WTC11 (cell line): ENCODE measurements around the gene IFI44L.
A peak's percentile ranks its signal among the peaks of the same experiment; 100 is the strongest.

Experiments
- ATF1 ChIP-seq: sonication (generic); formaldehyde crosslinking; IDR thresholded peaks from 2 replicates; pipeline ENCODE4 v1.8.1; 2023; ENCODE audit warnings: mild to moderate bottlenecking, moderate library complexity, missing genetic modification reagents
- ESRRA ChIP-seq: sonication (generic); formaldehyde crosslinking; IDR thresholded peaks from 2 replicates; pipeline ENCODE4 v1.8.1; 2022; ENCODE audit warnings: mild to moderate bottlenecking, missing genetic modification reagents, borderline replicate concordance
- FOXK1 ChIP-seq: sonication (generic); formaldehyde crosslinking; IDR thresholded peaks from 2 replicates; pipeline ENCODE4 v1.8.0; 2022; ENCODE audit warnings: mild to moderate bottlenecking, moderate library complexity, missing genetic modification reagents
- IRF2 ChIP-seq: sonication (generic); formaldehyde crosslinking; IDR thresholded peaks from 2 replicates; pipeline ENCODE4 v1.8.0; 2022; ENCODE audit warnings: low read depth, missing genetic modification reagents, borderline replicate concordance
- MLX ChIP-seq: sonication (generic); formaldehyde crosslinking; IDR thresholded peaks from 2 replicates; pipeline ENCODE4 v1.8.1; 2023; ENCODE audit warnings: mild to moderate bottlenecking, missing genetic modification reagents, moderate library complexity
- SMAD3 ChIP-seq: sonication (generic); formaldehyde crosslinking; IDR thresholded peaks from 2 replicates; pipeline ENCODE4 v1.8.0; 2022; ENCODE audit warnings: missing genetic modification reagents, mild to moderate bottlenecking, borderline replicate concordance
- SMAD4 ChIP-seq: sonication (generic); formaldehyde crosslinking; IDR thresholded peaks from 2 replicates; pipeline ENCODE4 v1.8.0; 2022; ENCODE audit warnings: mild to moderate bottlenecking, missing genetic modification reagents
- SP1 ChIP-seq: sonication (generic); formaldehyde crosslinking; conservative IDR thresholded peaks from 2 replicates; pipeline ENCODE4 v1.8.1; 2022; ENCODE audit warnings: missing genetic modification reagents
- USF1 ChIP-seq: sonication (generic); formaldehyde crosslinking; IDR thresholded peaks from 2 replicates; pipeline ENCODE4 v1.8.0; 2022; ENCODE audit warnings: mild to moderate bottlenecking, missing genetic modification reagents
- ZNF219 ChIP-seq: sonication (generic); formaldehyde crosslinking; IDR thresholded peaks from 2 replicates; pipeline ENCODE4 v1.8.0; 2023; ENCODE audit warnings: missing genetic modification reagents, mild to moderate bottlenecking, borderline replicate concordance
- ZNF232 ChIP-seq: sonication (generic); formaldehyde crosslinking; IDR thresholded peaks from 2 replicates; pipeline ENCODE4 v1.8.0; 2022; ENCODE audit warnings: mild to moderate bottlenecking, missing genetic modification reagents
- TF ChIP-seq, protein P1 (sequence below): fragments of 200-600 bp; IDR thresholded peaks from 2 replicates; pipeline ENCODE4 v1.8.0; 2022; ENCODE audit warnings: antibody characterized with exemption
- TF ChIP-seq, protein P2 (sequence below): sonication (generic); formaldehyde crosslinking; IDR thresholded peaks from 2 replicates; pipeline ENCODE4 v1.8.0; 2022; ENCODE audit warnings: mild to moderate bottlenecking, missing genetic modification reagents
- TF ChIP-seq, protein P3 (sequence below): sonication (generic); formaldehyde crosslinking; IDR thresholded peaks from 2 replicates; pipeline ENCODE4 v1.8.1; 2022; ENCODE audit warnings: mild to moderate bottlenecking, moderate library complexity, missing genetic modification reagents

DNA sequence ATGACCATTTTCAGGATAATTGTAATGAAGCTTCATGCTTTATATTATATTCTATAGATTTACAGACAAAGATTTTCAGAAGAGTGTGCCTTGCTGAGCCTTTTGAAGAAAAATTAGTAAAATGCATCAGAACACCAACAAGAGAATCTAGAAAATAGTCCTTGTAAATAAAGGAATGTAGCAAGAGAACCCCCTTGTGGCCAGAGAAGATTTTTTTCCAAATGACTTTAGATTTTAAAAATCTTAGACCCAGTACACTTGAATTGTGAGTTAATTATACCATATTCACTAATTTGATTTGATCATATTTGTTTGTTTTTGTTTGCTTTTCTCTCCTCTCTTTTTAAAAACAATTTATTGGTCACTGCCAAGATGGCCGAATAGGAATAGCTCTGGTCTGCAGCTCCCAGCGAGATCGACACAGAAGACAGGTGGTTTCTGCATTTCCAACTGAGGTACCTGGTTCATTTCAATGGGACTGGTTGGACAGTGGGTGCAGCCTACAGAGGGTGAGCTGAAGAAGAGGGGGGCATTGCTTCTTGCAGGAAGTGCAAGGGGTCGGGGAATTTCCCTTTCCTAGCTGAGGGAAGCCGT lies 12.8 kb upstream of the IFI44L start:
- TF ChIP-seq USF1 (CRISPR knock-in tag) = no peak
- no peak for TF ChIP-seq MLX (CRISPR knock-in tag)
- TF ChIP-seq, protein P1, sequence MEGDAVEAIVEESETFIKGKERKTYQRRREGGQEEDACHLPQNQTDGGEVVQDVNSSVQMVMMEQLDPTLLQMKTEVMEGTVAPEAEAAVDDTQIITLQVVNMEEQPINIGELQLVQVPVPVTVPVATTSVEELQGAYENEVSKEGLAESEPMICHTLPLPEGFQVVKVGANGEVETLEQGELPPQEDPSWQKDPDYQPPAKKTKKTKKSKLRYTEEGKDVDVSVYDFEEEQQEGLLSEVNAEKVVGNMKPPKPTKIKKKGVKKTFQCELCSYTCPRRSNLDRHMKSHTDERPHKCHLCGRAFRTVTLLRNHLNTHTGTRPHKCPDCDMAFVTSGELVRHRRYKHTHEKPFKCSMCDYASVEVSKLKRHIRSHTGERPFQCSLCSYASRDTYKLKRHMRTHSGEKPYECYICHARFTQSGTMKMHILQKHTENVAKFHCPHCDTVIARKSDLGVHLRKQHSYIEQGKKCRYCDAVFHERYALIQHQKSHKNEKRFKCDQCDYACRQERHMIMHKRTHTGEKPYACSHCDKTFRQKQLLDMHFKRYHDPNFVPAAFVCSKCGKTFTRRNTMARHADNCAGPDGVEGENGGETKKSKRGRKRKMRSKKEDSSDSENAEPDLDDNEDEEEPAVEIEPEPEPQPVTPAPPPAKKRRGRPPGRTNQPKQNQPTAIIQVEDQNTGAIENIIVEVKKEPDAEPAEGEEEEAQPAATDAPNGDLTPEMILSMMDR = 0 out of 2 replicates have a peak, but pooled peaks have one; percentile 24
- no peak for TF ChIP-seq SMAD3
- TF ChIP-seq SMAD4 = no peak
- TF ChIP-seq IRF2 (CRISPR knock-in tag) = no peak
- TF ChIP-seq ESRRA = no peak
- TF ChIP-seq ZNF232 = no peak
- no peak for TF ChIP-seq ZNF219 (CRISPR knock-in tag)
- no peak for TF ChIP-seq FOXK1 (CRISPR knock-in tag)
- no peak for TF ChIP-seq SP1 (CRISPR knock-in tag)
- TF ChIP-seq, protein P2, sequence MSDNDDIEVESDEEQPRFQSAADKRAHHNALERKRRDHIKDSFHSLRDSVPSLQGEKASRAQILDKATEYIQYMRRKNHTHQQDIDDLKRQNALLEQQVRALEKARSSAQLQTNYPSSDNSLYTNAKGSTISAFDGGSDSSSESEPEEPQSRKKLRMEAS (CRISPR knock-in tag) = no peak
- TF ChIP-seq, protein P3, sequence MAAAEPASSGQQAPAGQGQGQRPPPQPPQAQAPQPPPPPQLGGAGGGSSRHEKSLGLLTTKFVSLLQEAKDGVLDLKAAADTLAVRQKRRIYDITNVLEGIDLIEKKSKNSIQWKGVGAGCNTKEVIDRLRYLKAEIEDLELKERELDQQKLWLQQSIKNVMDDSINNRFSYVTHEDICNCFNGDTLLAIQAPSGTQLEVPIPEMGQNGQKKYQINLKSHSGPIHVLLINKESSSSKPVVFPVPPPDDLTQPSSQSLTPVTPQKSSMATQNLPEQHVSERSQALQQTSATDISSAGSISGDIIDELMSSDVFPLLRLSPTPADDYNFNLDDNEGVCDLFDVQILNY (CRISPR knock-in tag) = no peak
- no peak for TF ChIP-seq ATF1 (CRISPR knock-in tag)
